Liver (tissue), 3 donors: Measurements from ENCODE around the gene MUSK.

ENCODE experiments used
- CTCF ChIP-seq: fragments of 150-350 bp; IDR thresholded peaks from 2 replicates; pipeline ENCODE4 v1.5.1; 2017; ENCODE audit warnings: improper control_type of control experiment, low read depth, low read length; ENCODE audit not compliant: missing input control
- JUND ChIP-seq, 2 donors: IDR thresholded peaks; 2 replicates each; pipeline ENCODE4 v1.6.1; 2016; ENCODE audit warnings: antibody characterized with exemption in 2 of 2
- RAD21 ChIP-seq, 2 donors: IDR thresholded peaks; 2 replicates each; pipeline ENCODE4 v1.6.1; 2016; ENCODE audit warnings: antibody characterized with exemption in 2 of 2, mild to moderate bottlenecking in 2 of 2
- REST ChIP-seq: IDR thresholded peaks from 2 replicates; pipeline ENCODE4 v1.6.1; 2016; ENCODE audit warnings: antibody characterized with exemption, mild to moderate bottlenecking
- YY1 ChIP-seq: IDR thresholded peaks from 2 replicates; pipeline ENCODE4 v1.6.1; 2016; ENCODE audit warnings: antibody characterized with exemption, mild to moderate bottlenecking
- ZBTB33 ChIP-seq: IDR thresholded peaks from 2 replicates; pipeline ENCODE4 v1.6.1; 2016; ENCODE audit warnings: antibody characterized with exemption
- TF ChIP-seq, protein P1 (sequence below): IDR thresholded peaks from 2 replicates; pipeline ENCODE4 v1.6.1; 2016; ENCODE audit warnings: antibody characterized with exemption
- donor health status: healthy.
- donor health status: healthy.

GRCh38 chr9:110672873-110673510 is 4.4 kb downstream of the MUSK start:
- TF ChIP-seq JUND (IDR thresholded peaks at IDR 0.05) (no peak), CTCF (no peak), ZBTB33 (no peak), REST (no peak), RAD21 (IDR thresholded peaks at IDR 0.05) (no peak), YY1 (no peak)
- TF ChIP-seq, protein P1, sequence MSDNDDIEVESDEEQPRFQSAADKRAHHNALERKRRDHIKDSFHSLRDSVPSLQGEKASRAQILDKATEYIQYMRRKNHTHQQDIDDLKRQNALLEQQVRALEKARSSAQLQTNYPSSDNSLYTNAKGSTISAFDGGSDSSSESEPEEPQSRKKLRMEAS: no peak
